HepG2 (cell line): ENCODE data around the gene KRTAP1-5. TPM values are rescaled to one million over a fixed set of nuclear protein-coding genes. Genes with fewer than 3 reads are reported as not detected.

ENCODE experiments used
- ATAC-seq: fragments of 200-7000 bp; cut with Tn5 transposase; 3 replicates; pipeline ENCODE4 v1.9.1; 2020; ENCODE audit warnings: mild to moderate bottlenecking, moderate library complexity
- BruUV-seq: library from RNA; stranded (reverse); fragments of 400-500 nt; replicated peaks from 2 replicates; lab custom pipeline; 2021; lab: Mats Ljungman, UMichigan
- CTCF ChIA-PET: fragments of 300-600 bp; formaldehyde crosslinking; extraction: SDS; loops from one replicate; lab custom pipeline; 2021; ENCODE audit warnings: low total read pairs, inconsistent platforms, low intra/inter-chr PET ratio; lab: Yijun Ruan, JAX
- POLR2A ChIA-PET: fragments of 350-600 bp; sonication (Branson Sonifier 250); formaldehyde crosslinking; loops from one replicate; lab custom pipeline; 2020; ENCODE audit warnings: antibody characterized with exemption, inconsistent platforms; lab: Yijun Ruan, JAX
- DNase-seq: peaks from one replicate; pipeline ENCODE4 v3.0.0-alpha.2; 2015; ENCODE audit warnings: low spot score
- FAIRE-seq: peaks from 3 replicates; lab custom pipeline; 2011; peaks lifted over from hg19 to GRCh38; lab: Jason Lieb, UNC
- H2AFZ ChIP-seq: one replicate; pipeline ENCODE4 v1.6.1; 2011; ENCODE audit warnings: low read length, inconsistent platforms
- H3K27ac ChIP-seq: fragments of 300-600 bp; 3 replicates; pipeline ENCODE4 v1.8.0; 2011; ENCODE audit warnings: mixed run types, mild to moderate bottlenecking, mixed read lengths, low read length, inconsistent platforms; ENCODE audit not compliant: insufficient read depth; ENCODE audit errors: extremely low read length
- H3K27me3 ChIP-seq, 2 experiments: fragments of 200-600 bp in 1 of 2; 2 replicates in 1 of 2; 3 replicates in 1 of 2; pipeline versions ENCODE4 v1.6.0 to v1.8.0; 2011; ENCODE audit warnings: low read length in 2 of 2, mild to moderate bottlenecking in 2 of 2, moderate library complexity in 2 of 2, inconsistent platforms in 1 of 2; ENCODE audit not compliant: insufficient read depth in 2 of 2, control insufficient read depth in 1 of 2
- H3K36me3 ChIP-seq, 2 experiments: fragments of 200-600 bp in 1 of 2; replicated peaks in 1 of 2; 2 replicates in 1 of 2; 3 replicates in 1 of 2; pipeline versions ENCODE4 v1.5.1 to v1.8.0; 2011; ENCODE audit warnings: low read length in 2 of 2, inconsistent platforms in 1 of 2; ENCODE audit not compliant: insufficient read depth in 2 of 2, control insufficient read depth in 1 of 2
- H3K4me1 ChIP-seq: 2 replicates; pipeline ENCODE4 v1.5.1; 2012; ENCODE audit warnings: low read length, inconsistent platforms; ENCODE audit not compliant: insufficient read depth
- H3K4me2 ChIP-seq: 2 replicates; pipeline ENCODE4 v1.6.0; 2011; ENCODE audit warnings: low read depth, low read length, inconsistent platforms
- H3K4me3 ChIP-seq, 3 experiments: fragments of 200-600 bp in 1 of 3; sonication (generic), shearing (Covaris generic) in 1 of 3; replicated peaks in 1 of 3; 2 replicates each; pipeline ENCODE4 v1.5.1; 2011 to 2016; ENCODE audit warnings: low read length in 3 of 3, inconsistent platforms in 2 of 3, low read depth in 2 of 3, mild to moderate bottlenecking in 2 of 3, control low read depth in 1 of 3, mixed read lengths in 1 of 3; ENCODE audit not compliant: insufficient read depth in 1 of 3
- H3K79me2 ChIP-seq: one replicate; pipeline ENCODE4 v1.6.1; 2011; ENCODE audit warnings: low read length, inconsistent platforms; ENCODE audit not compliant: insufficient read depth
- H3K9ac ChIP-seq: 2 replicates; pipeline ENCODE4 v1.6.0; 2011; ENCODE audit warnings: mild to moderate bottlenecking, low read depth, low read length, inconsistent platforms; ENCODE audit not compliant: insufficient read depth
- H3K9me3 ChIP-seq: 2 replicates; pipeline ENCODE4 v1.5.1; 2012; ENCODE audit warnings: mild to moderate bottlenecking, low read length
- H4K20me1 ChIP-seq: 2 replicates; pipeline ENCODE4 v1.6.0; 2011; ENCODE audit warnings: inconsistent platforms, mild to moderate bottlenecking, low read length, moderate library complexity; ENCODE audit not compliant: insufficient read depth
- MEF2D ChIP-seq: sonication (generic); formaldehyde crosslinking; IDR thresholded peaks from 2 replicates; pipeline ENCODE4 v1.5.1; 2020; ENCODE audit warnings: mild to moderate bottlenecking, missing genetic modification reagents
- THAP7 ChIP-seq: sonication (generic); formaldehyde crosslinking; IDR thresholded peaks from 2 replicates; pipeline ENCODE4 v1.8.1; 2023; ENCODE audit warnings: mild to moderate bottlenecking, missing genetic modification reagents
- ZNF225 ChIP-seq: sonication (generic); formaldehyde crosslinking; IDR thresholded peaks from 2 replicates; pipeline ENCODE4 v1.4.0; 2020; ENCODE audit warnings: mild to moderate bottlenecking, missing genetic modification reagents
- ZNF3 ChIP-seq: IDR thresholded peaks from 2 replicates; pipeline ENCODE4 v1.7.0; 2017; ENCODE audit warnings: inconsistent platforms
- ZNF878 ChIP-seq: sonication (generic); formaldehyde crosslinking; IDR thresholded peaks from 2 replicates; pipeline ENCODE4 v1.8.1; 2023; ENCODE audit warnings: mild to moderate bottlenecking, missing genetic modification reagents, moderate library complexity
- WGBS: methylation state at CpG from one replicate; pipeline ENCODE4 v1.1.6; 2017; ENCODE audit warnings: low lambda C conversion rate; 5-methylcytosine and 5-hydroxymethylcytosine counted together
- in situ Hi-C: cut with HindIII; loops from 2 replicates; pipeline ENCODE4 v1.10.0; 2017; ENCODE audit warnings: low pct_unique_long_range_greater_than_20kb; ENCODE audit not compliant: extremely low pct_ligation_motif_present
- intact Hi-C: fragments of 100-400 bp; cut with micrococcal nuclease; formaldehyde crosslinking; loops from one replicate; pipeline ENCODE4 v1.10.0; 2022; ENCODE audit not compliant: unreplicated experiment
- polyA plus RNA-seq, 8 experiments: library from polyadenylated mRNA; depleted of rRNA in 3 of 8; stranded (reverse) in 7 of 8; unstranded in 1 of 8; fragments of >200 nt; fragmentation: Illumina TruSeq in 4 of 8; extraction: Trizol in 4 of 8; gene quantifications; 2 replicates each; pipeline versions ENCODE4 v1.2.1 to v1.2.3, GENCODE V29; 2011 to 2016; ENCODE audit warnings: low read depth in 4 of 8, missing spikeins in 1 of 8, mixed read lengths in 1 of 8; ENCODE audit not compliant: insufficient read depth in 1 of 8
- total RNA-seq, 5 experiments: library from RNA; depleted of rRNA; stranded (reverse); fragments of >200 nt; fragmentation: Illumina TruSeq; extraction: Trizol; gene quantifications; 2 replicates each; pipeline ENCODE4 v1.2.3, GENCODE V29; 2016; ENCODE audit warnings: low read depth in 1 of 5

Gene KRTAP1-5
- total and polyA plus RNA-seq, 2 of the 13 experiments (the other 11 are each of a cell fraction or from before 2014, with no cell fraction given) = 0.09 TPM; not detected in 1

- DNase-seq (no peak), FAIRE-seq (no peak), ATAC-seq (no peak)
- in situ Hi-C loops = no loop called here
- Histone ChIP-seq H3K27ac (no peak overlapping the region), H3K36me3 (no peaks in the 10 kb centered on the region), H3K79me2 (no peaks in the 10 kb centered on the region), H2AFZ (no peak overlapping the region), H3K4me3 (no peak overlapping the region), H3K27me3 (no peaks in the 10 kb centered on the region), H3K4me2 (no peak overlapping the region), H3K4me1 (peaks cover 5% of the 10 kb centered on the region; the same call in 1 of the 2 replicates), H4K20me1 (no peaks in the 10 kb centered on the region), H3K9ac (no peak overlapping the region), H3K9me3 (no peaks in the 10 kb centered on the region)
- 40% methylated on average over 1 of the region's 1 CpG for WGBS
- ChIA-PET POLR2A (no interaction called here), CTCF (no interaction called here)
- intact Hi-C loops = no loop called here
- TF ChIP-seq THAP7 = no peak
- no TSS peak for BruUV-seq
These were observed 31.9 kb downstream of the KRTAP1-5 start for GRCh38 chr17:40995116-40995515.

- Histone ChIP-seq H3K27ac (no peak within 1 kb of the TSS), H3K36me3 (no peaks in the 10 kb centered on the region), H3K27me3 (no peaks in the 10 kb centered on the region), H3K9me3 (no peaks in the 10 kb centered on the region), H3K9ac (no peak within 1 kb of the TSS), H3K4me3 (no peak within 1 kb of the TSS), H2AFZ (no peak within 1 kb of the TSS), H3K4me1 (peaks cover 5% of the 10 kb centered on the region; the same call in 1 of the 2 replicates), H3K4me2 (no peak within 1 kb of the TSS), H3K79me2 (no peaks in the 10 kb centered on the region), H4K20me1 (no peaks in the 10 kb centered on the region)
- DNase-seq (no peak), ATAC-seq (no peak), FAIRE-seq (no peak)
- CTCF ChIA-PET = no interaction called here
- TF ChIP-seq ZNF878 (no peak), ZNF3 (CRISPR knock-in tag) (no peak), ZNF225 (CRISPR knock-in tag) (no peak), MEF2D (CRISPR knock-in tag) (no peak)
- intact Hi-C loops = no loop called here
- POLR2A ChIA-PET = no interaction called here
- WGBS = 74% methylated on average over 4 of the region's 4 CpGs
- in situ Hi-C loops = no loop called here
- BruUV-seq = no TSS peak
These were observed 33.2 kb downstream of the KRTAP1-5 start, which contains the start of gene KRTAP3-3 for GRCh38 chr17:40993839-40994238. Gene KRTAP3-3 (minus strand): TSS chr17:40994164. CDS start chr17:40994097, 67 bp downstream.
